HG03354 (cell line): ENCODE results near the gene GPC5.
A peak's percentile ranks its signal among the peaks of the same experiment; 100 is the strongest.
"Not testable (repeated sequence)": the region's sequence is repeated elsewhere in the genome, so short reads cannot be mapped to it uniquely, and the experiment has no call there.

Source experiments
- ATAC-seq: cut with Tn5 transposase; IDR thresholded peaks from one replicate; pipeline ENCODE4 v1.9.1; 2021; ENCODE audit warnings: mild to moderate bottlenecking; ENCODE audit not compliant: unreplicated experiment, poor library complexity, severe bottlenecking

The GPC5 gene

DNA sequence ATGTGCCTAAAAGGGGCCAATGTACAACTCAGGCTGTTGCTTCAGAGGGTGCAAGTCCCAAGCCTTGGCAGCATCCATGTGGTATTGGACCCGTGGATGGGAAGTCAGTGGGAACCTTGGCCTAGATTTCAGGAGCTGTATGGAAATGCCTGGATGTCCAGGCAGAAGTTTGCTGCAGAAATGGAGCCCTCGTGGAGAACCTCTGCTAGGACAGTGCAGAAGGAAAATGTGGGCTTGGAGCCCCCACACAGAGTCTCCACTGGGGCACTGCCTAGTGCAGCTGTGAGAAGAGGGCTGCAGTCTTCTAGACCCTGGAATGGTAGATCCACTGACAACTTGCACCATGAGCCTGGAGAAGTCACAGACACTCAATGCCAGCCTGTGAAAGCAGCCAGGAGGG lies 28.5 kb downstream of the GPC5 start:
- no peak for ATAC-seq

- ATAC-seq: not testable (repeated sequence)
These were observed 40.3 kb downstream of the GPC5 start for GRCh38 chr13:91438674-91439073.

DNA sequence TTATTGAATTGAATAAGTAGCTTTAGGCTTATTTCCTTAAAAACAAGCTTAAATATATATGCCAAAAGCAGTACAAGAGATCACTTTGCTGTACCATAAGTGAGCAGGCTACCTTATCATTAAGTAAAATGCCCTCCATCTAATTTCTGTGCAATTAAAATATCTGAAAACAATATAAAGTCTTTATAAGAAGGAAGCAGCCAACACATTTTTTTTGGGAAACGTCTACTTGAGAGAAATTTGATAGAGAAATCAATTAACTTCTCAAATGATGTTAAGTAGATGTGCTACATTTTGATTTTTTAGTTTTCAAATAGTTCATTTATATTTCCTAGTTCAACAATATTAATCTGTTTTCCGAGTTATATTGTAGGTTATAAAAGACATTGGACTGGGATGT lies 52.5 kb downstream of the GPC5 start:
- ATAC-seq: no peak

- ATAC-seq: no peak
These were observed 56.2 kb downstream of the GPC5 start for GRCh38 chr13:91454666-91455065.

DNA sequence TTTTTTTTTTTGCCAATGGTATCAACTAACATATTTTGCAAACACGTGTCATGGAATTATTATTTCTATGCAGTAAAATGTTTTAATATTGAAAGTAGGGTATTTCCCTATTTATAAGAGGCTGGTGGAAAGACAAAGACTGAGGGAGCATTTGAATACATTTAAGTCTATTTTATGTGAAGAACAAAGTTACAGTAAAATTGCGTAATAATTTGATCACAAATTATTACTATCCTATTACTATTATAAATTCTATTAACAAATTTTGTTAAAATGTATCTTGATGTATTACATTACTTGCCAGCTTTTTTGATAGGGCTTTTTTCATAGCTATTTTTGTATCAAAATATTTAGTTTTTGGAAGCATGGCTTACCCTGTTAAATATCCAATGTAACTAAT lies 58.4 kb downstream of the GPC5 start:
- ATAC-seq: no peak

DNA sequence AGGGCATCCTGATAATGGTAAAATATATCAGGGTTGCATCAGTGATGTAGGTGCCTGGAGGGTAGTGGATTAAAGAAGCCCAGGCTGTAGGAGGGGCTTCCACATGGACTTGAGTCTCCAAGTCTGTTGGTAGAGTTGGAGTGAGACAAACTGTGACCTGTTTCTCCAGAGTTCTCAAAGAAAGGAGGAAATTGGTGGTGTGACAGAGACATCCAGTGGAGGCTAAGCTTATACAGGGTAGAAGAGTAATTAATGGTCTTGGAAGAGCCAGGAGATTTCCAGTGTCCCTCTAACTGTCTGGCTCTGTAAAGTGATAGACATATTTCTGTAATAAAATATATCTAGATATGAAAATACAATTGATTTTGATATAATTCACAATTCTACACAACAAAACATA lies 61.1 kb downstream of the GPC5 start:
- ATAC-seq: no peak

GRCh38 chr13:91464336-91464735 lies 65.9 kb downstream of the GPC5 start:
- ATAC-seq: no peak

- no peak for ATAC-seq
These were observed 68.8 kb downstream of the GPC5 start for GRCh38 chr13:91467236-91467635.

- ATAC-seq: peak; percentile 44
These were observed 69.9 kb downstream of the GPC5 start for GRCh38 chr13:91468301-91468700.

DNA sequence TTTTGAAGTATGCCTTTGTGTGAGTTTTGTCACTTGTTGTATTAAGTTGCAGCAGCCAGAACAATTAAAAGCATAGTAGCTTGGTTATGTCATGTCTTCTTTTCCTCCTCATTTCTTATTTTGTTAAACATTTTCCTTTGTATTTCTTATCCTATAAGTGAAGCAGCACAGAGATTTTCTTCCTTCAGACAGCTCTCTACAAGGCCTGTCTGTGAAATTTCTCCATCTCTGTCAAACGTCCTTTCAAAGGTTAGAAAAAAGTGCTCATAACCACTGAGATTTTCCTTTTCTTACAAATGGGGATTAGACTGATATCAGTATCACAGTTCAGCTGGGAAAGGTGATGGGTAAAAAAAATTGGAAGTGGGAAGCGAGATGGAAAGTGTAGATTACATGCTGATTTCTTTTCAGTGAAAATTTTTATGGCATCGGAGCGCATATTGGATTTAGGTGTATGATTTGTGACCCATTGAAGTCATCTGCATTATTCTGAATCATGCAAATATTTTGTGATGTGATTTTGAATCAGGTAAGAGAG lies 71.7 kb downstream of the GPC5 start:
- ATAC-seq: no peak

DNA sequence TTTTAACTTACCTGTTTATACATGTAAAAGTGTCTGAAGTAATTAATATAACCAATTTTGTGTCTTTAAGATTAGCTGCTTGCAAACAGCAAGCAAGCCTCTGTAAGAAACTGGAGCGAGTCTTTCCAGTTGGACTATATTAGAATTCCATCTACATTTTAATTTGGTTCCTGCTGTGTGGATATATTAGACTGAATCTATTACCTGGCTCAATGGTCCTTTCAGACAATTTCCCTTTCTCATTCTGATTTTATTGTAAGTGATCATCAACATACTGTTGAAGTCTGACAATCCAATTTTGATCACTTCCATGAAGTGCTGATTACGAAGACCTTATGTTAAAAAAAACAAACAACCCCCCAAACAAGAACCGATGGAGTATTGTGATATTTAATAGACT lies 72.3 kb downstream of the GPC5 start:
- no peak for ATAC-seq

GRCh38 chr13:91482427-91482826 lies 84.0 kb downstream of the GPC5 start:
- ATAC-seq: no peak

GRCh38 chr13:91491980-91492379 lies 93.6 kb downstream of the GPC5 start:
- no peak for ATAC-seq

- no peak for ATAC-seq
These were observed 95.0 kb downstream of the GPC5 start for GRCh38 chr13:91493442-91493841.

DNA sequence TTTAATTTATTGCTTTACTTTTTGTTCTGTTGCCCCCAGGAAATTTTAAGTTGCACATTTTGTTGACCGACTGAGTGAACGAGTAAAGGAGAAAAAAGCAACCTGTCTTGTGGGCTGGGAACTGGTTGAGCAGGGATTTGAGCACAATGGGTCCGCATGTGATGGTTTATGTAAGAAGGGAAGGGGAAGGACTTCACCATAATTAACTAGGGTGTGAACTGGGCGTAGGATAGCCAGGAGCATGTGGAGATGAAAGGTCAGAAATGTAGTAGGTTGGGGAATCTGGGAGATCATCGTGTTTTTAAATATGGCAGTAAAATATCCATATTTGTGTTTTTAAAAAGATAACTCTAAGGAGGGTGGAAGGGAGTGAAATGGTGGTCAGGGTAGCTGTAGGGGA lies 99.9 kb downstream of the GPC5 start:
- ATAC-seq: no peak

- ATAC-seq: no peak
These were observed 105.8 kb downstream of the GPC5 start for GRCh38 chr13:91504216-91504615.

DNA sequence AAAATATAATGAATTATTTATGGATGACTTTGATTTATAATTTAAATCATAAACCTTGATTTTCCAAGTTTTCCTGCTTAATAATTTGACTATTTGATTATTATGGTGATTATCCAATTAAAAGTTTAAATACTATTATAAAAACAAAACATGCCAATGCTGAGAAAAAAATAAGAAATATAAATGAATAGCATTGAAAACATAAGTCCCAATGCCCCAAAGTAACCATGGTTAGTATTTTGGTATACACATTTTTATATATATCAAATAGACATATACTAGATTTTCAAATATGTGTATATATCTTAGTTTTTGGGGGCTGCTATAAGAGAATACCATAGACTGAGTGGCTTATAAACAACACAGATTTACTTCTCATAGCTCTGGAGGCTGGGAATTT lies 108.3 kb downstream of the GPC5 start:
- no peak for ATAC-seq

- ATAC-seq: no peak
These were observed 111.6 kb downstream of the GPC5 start for GRCh38 chr13:91510058-91510457.

- ATAC-seq: no peak
These were observed 115.4 kb downstream of the GPC5 start for GRCh38 chr13:91513790-91514189.

GRCh38 chr13:91516799-91517198 lies 118.4 kb downstream of the GPC5 start:
- ATAC-seq: no peak

GRCh38 chr13:91520952-91521351 lies 122.5 kb downstream of the GPC5 start:
- peak; percentile 58 for ATAC-seq

GRCh38 chr13:91523116-91523515 lies 124.7 kb downstream of the GPC5 start:
- ATAC-seq: no peak
